ENCODE data around the gene ELP4. TPM values are rescaled to one million over a fixed set of nuclear protein-coding genes. Genes with fewer than 3 reads are reported as not detected.

ELP4 gene
- total RNA-seq, 1 donor from 2014 or later = 16.7 TPM

DNA sequence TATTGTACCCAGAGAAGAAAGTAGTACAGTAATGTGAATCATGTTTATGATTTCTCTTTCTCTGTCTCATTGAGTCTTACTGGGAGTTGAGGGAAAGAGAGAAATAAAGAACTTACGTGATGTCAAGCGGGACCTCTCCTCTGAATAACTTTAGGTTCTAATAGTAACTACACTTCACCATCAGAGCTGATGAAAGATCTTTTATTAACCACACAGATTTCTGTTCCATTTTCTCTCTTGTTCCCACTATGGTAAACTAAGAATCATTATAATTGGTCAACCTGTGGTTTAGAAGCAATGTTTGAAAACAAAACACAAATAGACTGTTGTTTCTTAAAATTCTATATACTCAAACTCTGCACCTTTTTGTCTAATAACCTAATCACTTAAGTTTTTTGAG is 142.3 kb downstream of the ELP4 start:
- no peak overlapping the region for H3K4me3 ChIP-seq (ENCODE audit: low read depth, low read length)
- TF ChIP-seq CTCF (conservative IDR thresholded peaks at IDR 0.05; ENCODE audit: low read depth, low read length) = no peak
- DNase-seq (ENCODE audit: low read depth) = no peak

GRCh38 chr11:31652528-31652927 is 143.0 kb downstream of the ELP4 start:
- TF ChIP-seq CTCF (conservative IDR thresholded peaks at IDR 0.05; ENCODE audit: low read depth, low read length) = no peak
- DNase-seq (ENCODE audit: low read depth) = no peak
- no peak overlapping the region for H3K4me3 ChIP-seq (ENCODE audit: low read depth, low read length)

GRCh38 chr11:31655483-31655882 is 145.9 kb downstream of the ELP4 start:
- H3K4me3 ChIP-seq (ENCODE audit: low read depth, low read length) = no peak overlapping the region
- no peak for TF ChIP-seq CTCF (conservative IDR thresholded peaks at IDR 0.05; ENCODE audit: low read depth, low read length)
- DNase-seq (ENCODE audit: low read depth) = peak; percentile 99

GRCh38 chr11:31656051-31656450 is 146.5 kb downstream of the ELP4 start:
- no peak overlapping the region for H3K4me3 ChIP-seq (ENCODE audit: low read depth, low read length)
- no peak for DNase-seq (ENCODE audit: low read depth)
- no peak for TF ChIP-seq CTCF (conservative IDR thresholded peaks at IDR 0.05; ENCODE audit: low read depth, low read length)

- no peak for TF ChIP-seq CTCF (conservative IDR thresholded peaks at IDR 0.05; ENCODE audit: low read depth, low read length)
- H3K4me3 ChIP-seq (ENCODE audit: low read depth, low read length) = no peak overlapping the region
- no peak for DNase-seq (ENCODE audit: low read depth)
These were observed 147.5 kb downstream of the ELP4 start for GRCh38 chr11:31657091-31657490.

GRCh38 chr11:31664129-31664528 is 154.6 kb downstream of the ELP4 start:
- no peak for TF ChIP-seq CTCF (conservative IDR thresholded peaks at IDR 0.05; ENCODE audit: low read depth, low read length)
- no peak overlapping the region for H3K4me3 ChIP-seq (ENCODE audit: low read depth, low read length)
- no peak for DNase-seq (ENCODE audit: low read depth)

DNA sequence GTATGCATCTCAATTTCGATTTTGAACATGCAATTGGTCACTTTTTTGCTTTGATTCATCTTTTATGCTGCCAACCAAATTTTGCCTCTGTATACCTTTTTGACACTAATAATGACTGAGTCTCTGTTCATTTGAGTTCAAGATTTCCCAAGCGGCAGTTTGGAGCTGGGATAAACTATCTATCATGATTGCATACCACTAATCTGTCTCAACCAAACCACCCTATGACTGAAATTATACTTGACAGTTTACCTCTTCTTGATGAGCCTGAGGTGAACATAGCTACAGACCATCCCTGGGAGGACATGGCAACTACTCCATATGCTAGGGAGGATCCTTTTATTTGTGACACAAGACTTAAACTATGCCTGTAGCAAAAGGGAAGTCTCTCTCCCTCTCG is 155.4 kb downstream of the ELP4 start:
- DNase-seq (ENCODE audit: low read depth) = no peak
- no peak for TF ChIP-seq CTCF (conservative IDR thresholded peaks at IDR 0.05; ENCODE audit: low read depth, low read length)
- H3K4me3 ChIP-seq (ENCODE audit: low read depth, low read length) = no peak overlapping the region

Measured in epithelial cell of proximal tubule (primary cell).